ENCODE results near the gene CDC6.

The CDC6 gene

DNA sequence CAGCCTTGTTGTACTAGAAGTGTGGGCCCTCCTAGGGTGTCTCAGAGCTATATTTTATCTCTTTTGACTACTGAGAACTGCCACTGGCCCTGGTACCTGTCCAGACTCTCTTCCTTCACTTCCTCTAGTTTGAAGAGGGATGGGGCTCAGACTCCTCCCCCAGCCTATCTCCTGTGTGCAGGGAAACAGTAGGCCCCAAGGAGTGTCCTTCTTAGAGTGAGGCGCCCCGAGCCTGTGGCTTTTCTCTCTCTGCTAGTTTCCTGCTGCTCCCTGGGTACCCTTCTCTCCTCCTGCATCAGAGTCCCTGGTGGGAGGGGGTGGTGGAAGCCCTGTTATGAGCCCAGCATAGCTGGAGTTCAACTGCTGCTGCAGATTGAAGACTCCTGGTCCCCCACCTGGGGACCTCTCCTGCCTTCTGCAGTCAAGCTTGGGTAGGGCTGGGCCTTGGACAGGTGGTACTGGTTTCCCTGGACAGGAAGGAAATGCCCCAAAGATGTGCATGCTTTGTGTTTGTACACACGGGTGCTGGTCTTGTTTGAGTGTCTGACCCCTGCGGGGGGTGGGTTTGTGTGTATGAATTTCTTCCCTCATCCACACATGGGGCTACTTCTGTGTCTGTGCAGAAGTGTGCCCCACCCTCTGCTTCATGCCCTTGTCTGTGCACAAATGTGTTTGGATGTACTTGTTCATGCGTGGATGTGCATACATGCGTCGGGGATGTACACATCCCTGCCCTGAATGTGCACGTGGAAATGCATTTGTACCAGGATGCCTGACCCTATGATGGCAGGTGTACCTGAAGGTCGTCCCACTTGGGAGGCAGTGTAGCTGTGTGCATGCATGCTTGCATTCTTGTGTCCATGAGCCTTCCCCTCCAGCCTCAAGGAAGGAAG lies 28.2 kb downstream of the CDC6 start:
- no peak for DNase-seq (ENCODE audit: low read depth)
- no peak overlapping the region for H3K4me3 ChIP-seq (ENCODE audit: low read depth, low read length)
- TF ChIP-seq, protein P1, sequence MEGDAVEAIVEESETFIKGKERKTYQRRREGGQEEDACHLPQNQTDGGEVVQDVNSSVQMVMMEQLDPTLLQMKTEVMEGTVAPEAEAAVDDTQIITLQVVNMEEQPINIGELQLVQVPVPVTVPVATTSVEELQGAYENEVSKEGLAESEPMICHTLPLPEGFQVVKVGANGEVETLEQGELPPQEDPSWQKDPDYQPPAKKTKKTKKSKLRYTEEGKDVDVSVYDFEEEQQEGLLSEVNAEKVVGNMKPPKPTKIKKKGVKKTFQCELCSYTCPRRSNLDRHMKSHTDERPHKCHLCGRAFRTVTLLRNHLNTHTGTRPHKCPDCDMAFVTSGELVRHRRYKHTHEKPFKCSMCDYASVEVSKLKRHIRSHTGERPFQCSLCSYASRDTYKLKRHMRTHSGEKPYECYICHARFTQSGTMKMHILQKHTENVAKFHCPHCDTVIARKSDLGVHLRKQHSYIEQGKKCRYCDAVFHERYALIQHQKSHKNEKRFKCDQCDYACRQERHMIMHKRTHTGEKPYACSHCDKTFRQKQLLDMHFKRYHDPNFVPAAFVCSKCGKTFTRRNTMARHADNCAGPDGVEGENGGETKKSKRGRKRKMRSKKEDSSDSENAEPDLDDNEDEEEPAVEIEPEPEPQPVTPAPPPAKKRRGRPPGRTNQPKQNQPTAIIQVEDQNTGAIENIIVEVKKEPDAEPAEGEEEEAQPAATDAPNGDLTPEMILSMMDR (IDR thresholded peaks at IDR 0.05; ENCODE audit: control insufficient read depth, extremely low read depth, insufficient read depth): no peak

DNA sequence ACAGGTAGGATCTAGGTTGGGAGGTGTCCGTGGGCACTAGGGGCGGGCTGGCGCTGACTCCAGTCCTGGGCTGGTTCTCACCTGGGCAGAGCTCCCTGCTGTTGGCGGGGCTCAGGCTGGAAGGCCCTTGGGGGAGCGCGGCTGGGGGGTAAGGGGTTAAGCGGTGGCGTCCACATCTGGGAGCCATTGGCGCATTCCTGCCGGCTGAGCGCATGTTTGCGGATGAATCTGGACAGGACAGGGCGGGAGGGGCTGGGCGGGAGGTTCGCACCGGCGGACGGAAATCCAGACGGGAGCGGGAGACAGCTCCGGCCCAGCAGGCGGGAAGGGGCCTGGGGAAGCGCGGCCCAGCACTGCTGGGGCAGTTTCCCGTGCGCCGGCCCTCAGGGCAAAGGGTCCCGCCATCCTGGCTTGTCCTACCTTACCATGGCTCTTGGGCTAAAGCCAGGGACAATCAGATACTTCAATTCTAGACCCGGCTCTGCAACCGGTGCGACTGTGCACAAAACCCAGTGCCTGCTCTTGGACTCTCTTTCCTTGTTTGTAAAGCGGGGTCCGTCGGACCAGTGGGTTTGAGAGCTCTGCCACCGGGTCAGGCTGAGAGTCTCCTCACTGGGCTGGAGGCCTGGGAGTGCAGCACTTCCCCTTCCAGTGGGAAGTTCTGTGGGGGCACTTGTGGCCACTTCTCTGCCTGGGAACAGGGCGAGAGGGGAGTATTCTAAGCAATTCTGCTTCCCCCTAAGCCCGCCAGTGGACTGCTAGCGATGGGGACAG lies 29.1 kb downstream of the CDC6 start:
- TF ChIP-seq, protein P1 (IDR thresholded peaks at IDR 0.05; ENCODE audit: control insufficient read depth, extremely low read depth, insufficient read depth): no peak
- no peak overlapping the region for H3K4me3 ChIP-seq (ENCODE audit: low read depth, low read length)
- DNase-seq (ENCODE audit: low read depth): no peak

DNA sequence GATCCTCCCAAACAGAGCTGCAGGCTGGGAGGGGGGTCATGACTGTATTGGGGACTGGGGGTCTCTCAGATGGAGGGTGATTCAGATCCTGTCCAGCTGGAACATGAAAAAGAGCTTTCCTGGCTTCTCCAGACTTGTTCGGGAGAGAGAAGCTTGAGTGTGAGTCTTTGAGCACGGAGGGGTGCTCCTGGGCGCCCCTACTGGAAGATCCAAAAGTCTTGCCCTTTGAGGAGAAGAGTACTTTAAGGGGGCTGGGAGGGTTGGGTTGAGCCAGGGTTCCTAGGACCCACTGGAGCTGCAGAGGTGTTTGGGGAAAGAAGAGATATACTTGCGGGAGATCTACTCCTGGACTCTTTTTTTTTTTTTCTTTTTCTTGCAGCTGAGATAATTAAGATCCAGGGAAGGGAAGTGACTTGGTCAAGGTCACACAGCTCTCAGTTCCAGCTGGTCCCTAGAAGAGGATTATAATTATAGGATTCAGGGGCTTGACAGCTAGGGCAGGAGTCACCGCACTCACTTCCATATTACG lies 29.7 kb downstream of the CDC6 start:
- DNase-seq (ENCODE audit: low read depth): no peak
- TF ChIP-seq, protein P1 (IDR thresholded peaks at IDR 0.05; ENCODE audit: control insufficient read depth, extremely low read depth, insufficient read depth): peak; percentile 49
- peak overlapping the region; percentile 99 for H3K4me3 ChIP-seq (ENCODE audit: low read depth, low read length)

DNA sequence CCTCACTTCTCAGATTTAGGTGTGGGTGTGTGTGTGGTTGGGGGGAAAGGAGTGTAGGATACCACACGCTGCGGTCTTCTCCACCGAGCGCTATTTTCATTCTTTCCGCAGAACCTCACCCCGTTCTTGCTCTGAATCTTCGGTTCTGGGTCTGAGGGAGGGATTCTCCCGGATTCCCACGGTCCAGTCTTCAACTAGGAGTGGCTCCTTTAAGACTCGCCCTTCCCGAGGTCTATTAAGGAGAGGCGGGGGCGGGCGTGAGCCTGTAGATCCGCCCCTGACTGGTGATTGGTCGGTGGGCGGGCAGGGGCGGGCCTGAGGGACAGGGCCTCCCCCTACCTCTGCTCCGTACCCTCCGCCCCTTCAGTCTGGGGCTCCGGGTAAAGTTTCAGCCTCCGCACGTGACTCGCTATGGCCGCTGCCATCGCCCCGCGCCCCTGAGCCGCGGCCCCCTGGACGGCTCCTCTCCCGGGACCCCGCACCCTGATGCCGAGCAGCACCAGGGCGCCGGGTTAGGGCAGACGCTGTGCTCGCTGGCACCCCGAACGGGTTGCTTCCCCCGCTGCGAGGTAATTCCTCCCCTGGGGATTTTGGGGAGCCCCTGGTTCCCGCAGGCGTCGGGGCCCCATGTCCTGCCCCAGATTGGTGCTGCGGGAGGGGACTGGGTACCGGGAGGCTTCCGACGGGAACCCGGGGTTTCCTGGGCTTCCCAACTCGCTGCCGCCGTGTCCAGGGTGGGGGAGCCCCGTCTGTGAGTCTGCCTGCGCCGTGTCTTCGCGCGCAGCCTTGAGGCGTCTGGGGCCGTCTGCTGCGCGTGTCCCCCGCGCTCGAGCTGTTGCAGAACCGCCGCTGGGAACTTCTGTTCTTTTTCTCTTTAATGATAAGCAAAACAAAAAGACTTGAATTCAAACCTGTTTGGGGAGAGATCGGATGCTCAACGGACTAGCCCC lies 30.5 kb downstream of the CDC6 start:
- peak overlapping the region; percentile 99 for H3K4me3 ChIP-seq (ENCODE audit: low read depth, low read length)
- TF ChIP-seq, protein P1 (IDR thresholded peaks at IDR 0.05; ENCODE audit: control insufficient read depth, extremely low read depth, insufficient read depth): no peak
- DNase-seq (ENCODE audit: low read depth): peak; percentile 80

DNA sequence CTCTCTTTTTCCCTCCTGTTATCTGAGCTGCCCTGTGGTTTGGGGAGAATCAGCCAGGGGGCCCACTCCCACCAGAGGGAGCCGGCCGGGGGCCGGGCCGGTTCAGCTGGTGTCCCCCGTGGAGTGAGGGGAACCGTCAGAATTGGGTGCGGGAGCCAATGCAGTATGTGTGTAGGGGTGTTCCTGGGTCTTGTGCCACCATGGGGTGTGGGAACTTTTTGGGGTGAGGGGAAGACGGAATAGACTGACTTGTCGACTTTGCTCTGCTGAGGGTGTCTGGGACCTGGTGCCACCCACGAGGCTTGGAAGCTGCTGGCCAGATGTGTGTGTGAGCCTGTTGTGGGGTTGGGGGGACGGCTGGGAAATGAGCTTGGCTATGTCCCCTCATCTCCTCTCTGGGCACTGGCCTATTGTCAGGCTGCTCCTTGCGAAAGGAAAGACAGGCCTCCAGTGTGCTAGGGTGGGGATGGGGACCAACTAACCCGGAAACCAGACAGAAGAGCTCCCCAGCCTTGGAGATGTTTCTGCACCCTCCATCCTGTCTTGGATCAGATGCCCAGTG lies 31.2 kb downstream of the CDC6 start:
- TF ChIP-seq, protein P1 (IDR thresholded peaks at IDR 0.05; ENCODE audit: control insufficient read depth, extremely low read depth, insufficient read depth): no peak
- no peak for DNase-seq (ENCODE audit: low read depth)
- H3K4me3 ChIP-seq (ENCODE audit: low read depth, low read length): peak overlapping the region; percentile 99

Measured in LNCaP clone FGC (cell line).